HEK293T (cell line): ENCODE data around the gene BDKRB1.

ENCODE experiments used
- ARNT ChIP-seq: fragments of 450-650 bp; IDR thresholded peaks from 2 replicates; pipeline ENCODE4 v1.6.1; 2017; ENCODE audit warnings: mild to moderate bottlenecking
- BHLHE40 ChIP-seq: fragments of 450-650 bp; IDR thresholded peaks from 2 replicates; pipeline ENCODE4 v1.6.1; 2016; ENCODE audit warnings: mild to moderate bottlenecking, moderate library complexity, borderline replicate concordance
- ELF4 ChIP-seq: fragments of 450-650 bp; IDR thresholded peaks from 2 replicates; pipeline ENCODE4 v1.6.1; 2017; ENCODE audit warnings: antibody characterized with exemption
- FOXA1 ChIP-seq: fragments of 450-650 bp; IDR thresholded peaks from 2 replicates; pipeline ENCODE4 v1.6.1; 2016; ENCODE audit warnings: mild to moderate bottlenecking
- FOXK2 ChIP-seq: fragments of 450-650 bp; IDR thresholded peaks from 2 replicates; pipeline ENCODE4 v1.6.1; 2016; ENCODE audit warnings: mild to moderate bottlenecking
- FOXM1 ChIP-seq: fragments of 450-650 bp; IDR thresholded peaks from 2 replicates; pipeline ENCODE4 v1.6.1; 2017; ENCODE audit warnings: mild to moderate bottlenecking, borderline replicate concordance
- HDGF ChIP-seq: fragments of 450-650 bp; IDR thresholded peaks from 2 replicates; pipeline ENCODE4 v1.6.1; 2017; ENCODE audit warnings: antibody characterized with exemption, borderline replicate concordance
- L3MBTL2 ChIP-seq: fragments of 450-650 bp; conservative IDR thresholded peaks from 2 replicates; pipeline ENCODE4 v1.6.1; 2016; ENCODE audit warnings: mild to moderate bottlenecking
- NFRKB ChIP-seq: fragments of 450-650 bp; IDR thresholded peaks from 2 replicates; pipeline ENCODE4 v1.6.1; 2016; ENCODE audit warnings: mild to moderate bottlenecking, moderate library complexity
- PKNOX1 ChIP-seq: fragments of 450-650 bp; IDR thresholded peaks from 2 replicates; pipeline ENCODE4 v1.6.1; 2016
- SP1 ChIP-seq: fragments of 450-650 bp; IDR thresholded peaks from 2 replicates; pipeline ENCODE4 v1.6.1; 2017
- SUZ12 ChIP-seq: fragments of 450-650 bp; IDR thresholded peaks from 2 replicates; pipeline ENCODE4 v1.6.1; 2016; ENCODE audit warnings: mild to moderate bottlenecking
- TARDBP ChIP-seq: fragments of 450-650 bp; IDR thresholded peaks from 2 replicates; pipeline ENCODE4 v1.6.1; 2016
- ZNF384 ChIP-seq: fragments of 450-650 bp; IDR thresholded peaks from 2 replicates; pipeline ENCODE4 v1.6.1; 2016

GRCh38 chr14:96261053-96261452 lies 5.0 kb downstream of the BDKRB1 start:
- TF ChIP-seq SUZ12 (no peak), SP1 (no peak), PKNOX1 (no peak), TARDBP (no peak), ELF4 (no peak), BHLHE40 (no peak), FOXA1 (no peak), FOXK2 (no peak), ARNT (no peak), NFRKB (no peak), FOXM1 (no peak), L3MBTL2 (no peak), HDGF (no peak), ZNF384 (no peak)
